Vagina (tissue), 2 donors: ENCODE measurements around the gene SLC7A9.

ENCODE experiments used
- POLR2A ChIP-seq, 2 donors: fragments of 450-650 bp; IDR thresholded peaks; one replicate each; pipeline ENCODE4 v1.6.1; 2017; ENCODE audit warnings: antibody characterized with exemption in 2 of 2, mild to moderate bottlenecking in 2 of 2, moderate library complexity in 2 of 2
- POLR2AphosphoS5 ChIP-seq, 2 donors: sonication (generic); formaldehyde crosslinking; IDR thresholded peaks; one replicate each; pipeline ENCODE4 v1.9.0; 2017; ENCODE audit warnings: antibody characterized with exemption in 2 of 2, mild to moderate bottlenecking in 2 of 2, low read depth in 1 of 2; ENCODE audit not compliant: insufficient read depth in 1 of 2

DNA sequence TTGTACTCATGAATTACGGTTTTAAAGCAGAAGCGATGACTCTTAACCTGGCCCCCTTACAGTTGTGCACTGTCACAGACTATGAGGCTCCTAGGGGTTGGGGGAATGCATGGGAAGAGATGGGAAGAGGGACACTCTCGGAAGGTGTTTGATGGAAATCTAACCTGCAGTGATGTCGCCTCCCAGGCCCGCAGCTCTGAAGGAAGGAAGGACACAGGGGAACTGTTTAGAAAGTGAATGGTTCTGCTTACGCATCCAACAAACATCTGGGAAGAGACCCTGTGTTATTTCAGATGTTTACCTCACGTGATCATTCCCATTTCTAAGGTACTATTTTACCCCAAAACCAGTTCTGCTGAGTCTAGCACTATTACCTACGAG, 48.0 kb upstream of the SLC7A9 start:
- TF ChIP-seq POLR2AphosphoS5 (IDR thresholded peaks at IDR 0.05; ENCODE audit: insufficient read depth in 1 of 2, low read depth in 1 of 2) (no peak), POLR2A (IDR thresholded peaks at IDR 0.05) (no peak)
